Prostate gland (tissue), 2 donors: ENCODE measurements around the gene ID3. TPM values are rescaled to one million over a fixed set of nuclear protein-coding genes. Genes with fewer than 3 reads are reported as not detected.

ENCODE experiments used
- DNase-seq: peaks from one replicate; pipeline ENCODE4 v3.0.0-alpha.2; 2019; ENCODE audit warnings: low spot score
- H3K27ac ChIP-seq, 2 donors: fragments of 200-600 bp; sonication (generic); 2 replicates each; pipeline ENCODE4 v1.5.1; 2017 to 2019
- H3K27me3 ChIP-seq: fragments of 200-600 bp; sonication (generic); replicated peaks from 2 replicates; pipeline ENCODE4 v1.5.1; 2019; ENCODE audit not compliant: insufficient read depth
- H3K36me3 ChIP-seq, 2 donors: fragments of 200-600 bp; sonication (generic); 1 replicate in 1 of 2; 2 replicates in 1 of 2; pipeline versions ENCODE4 v1.5.1 to v1.8.1; 2017 to 2019
- H3K4me1 ChIP-seq: fragments of 200-600 bp; sonication (generic); replicated peaks from 2 replicates; pipeline ENCODE4 v1.5.1; 2019
- H3K4me3 ChIP-seq, 2 donors: fragments of 200-600 bp; sonication (generic); 2 replicates each; pipeline ENCODE4 v1.5.1; 2017 to 2019
- H3K9me3 ChIP-seq: fragments of 200-600 bp; sonication (generic); 2 replicates; pipeline ENCODE4 v1.5.1; 2017
- CTCF ChIP-seq, 4 experiments: fragments of 200-600 bp in 2 of 4; fragments of 450-650 bp in 2 of 4; sonication (generic) in 2 of 4; IDR thresholded peaks; 1 replicate in 3 of 4; 2 replicates in 1 of 4; pipeline ENCODE4 v1.5.1; 2016 to 2019; ENCODE audit warnings: antibody characterized with exemption in 4 of 4, mild to moderate bottlenecking in 2 of 4, moderate library complexity in 2 of 4
- POLR2A ChIP-seq: fragments of 450-650 bp; IDR thresholded peaks from one replicate; pipeline ENCODE4 v1.6.1; 2016; ENCODE audit warnings: antibody characterized with exemption, mild to moderate bottlenecking
- POLR2AphosphoS5 ChIP-seq: sonication (generic); formaldehyde crosslinking; IDR thresholded peaks from one replicate; pipeline ENCODE4 v1.6.1; 2017; ENCODE audit warnings: antibody characterized with exemption
- WGBS: methylation state at CpG from one replicate; pipeline ENCODE4 v1.1.5; 2018; 5-methylcytosine and 5-hydroxymethylcytosine counted together
- intact Hi-C: fragments of 100-400 bp; cut with DNase I; formaldehyde crosslinking; loops from one replicate; pipeline ENCODE4 v1.14.2; 2022
- total RNA-seq, 2 donors: library from RNA; depleted of rRNA; stranded (reverse); fragments of >200 nt; gene quantifications; one replicate each; pipeline ENCODE4 v1.1.0, GENCODE V29; 2016

ID3 gene
- total RNA-seq, 2 donors from 2014 or later: 151 to 184 TPM

GRCh38 chr1:23592209-23592892, 33.0 kb upstream of the ID3 start:
- WGBS: 79% methylated on average over 4 of the region's 4 CpGs
- H3K9me3 ChIP-seq: no peaks in the 10 kb centered on the region
- no peaks in the 10 kb centered on the region for H3K4me1 ChIP-seq

GRCh38 chr1:23591460-23592208, 32.3 kb upstream of the ID3 start:
- 75% methylated on average over 15 of the region's 15 CpGs for whole genome bisulfite sequencing
- no peaks in the 10 kb centered on the region for H3K9me3 ChIP-seq
- TF ChIP-seq POLR2AphosphoS5 (no peak), CTCF (IDR thresholded peaks at IDR 0.05) (no peak), POLR2A (no peak)
- H3K4me1 ChIP-seq: no peaks in the 10 kb centered on the region
- H3K27ac ChIP-seq: no peak overlapping the region
- H3K36me3 ChIP-seq: no peaks in the 10 kb centered on the region
- no peaks in the 10 kb centered on the region for H3K27me3 ChIP-seq
- DNase-seq: no peak
- no peak overlapping the region for H3K4me3 ChIP-seq
- intact Hi-C loops: no loop called here

More at GRCh38 chr1:23592209-23592892, 33.0 kb upstream of the ID3 start:
- Histone ChIP-seq H3K27ac (no peak overlapping the region), H3K27me3 (no peaks in the 10 kb centered on the region), H3K4me3 (no peak overlapping the region), H3K36me3 (no peaks in the 10 kb centered on the region)
- intact Hi-C loops: no loop called here
- TF ChIP-seq CTCF (IDR thresholded peaks at IDR 0.05) (no peak), POLR2A (no peak), POLR2AphosphoS5 (no peak)
- DNase-seq: peak; percentile 27

- intact Hi-C loops: no loop called here
- H3K27ac ChIP-seq: no peak overlapping the region
- H3K36me3 ChIP-seq: no peaks in the 10 kb centered on the region
- TF ChIP-seq POLR2AphosphoS5 (no peak), POLR2A (no peak), CTCF (IDR thresholded peaks at IDR 0.05) (no peak)
- WGBS: 81% methylated on average over 4 of the region's 4 CpGs
- H3K4me3 ChIP-seq: no peak overlapping the region
- no peak for DNase-seq
- no peaks in the 10 kb centered on the region for H3K9me3 ChIP-seq
- H3K4me1 ChIP-seq: no peaks in the 10 kb centered on the region
- no peaks in the 10 kb centered on the region for H3K27me3 ChIP-seq
Observed at GRCh38 chr1:23590058-23590783, 30.9 kb upstream of the ID3 start.

- no peak for DNase-seq
- Histone ChIP-seq H3K27ac (no peak overlapping the region), H3K4me1 (no peaks in the 10 kb centered on the region)
Observed at GRCh38 chr1:23589585-23589986, 30.3 kb upstream of the ID3 start.

More at GRCh38 chr1:23589585-23589986, 30.3 kb upstream of the ID3 start:
- H3K4me3 ChIP-seq: no peak overlapping the region
- H3K27me3 ChIP-seq: no peaks in the 10 kb centered on the region
- no peaks in the 10 kb centered on the region for H3K36me3 ChIP-seq
- no peaks in the 10 kb centered on the region for H3K9me3 ChIP-seq
- WGBS: 64% methylated on average over 5 of the region's 5 CpGs
- intact Hi-C loops: no loop called here
- TF ChIP-seq CTCF (IDR thresholded peaks at IDR 0.05): no peak
- TF ChIP-seq POLR2AphosphoS5: no peak
- TF ChIP-seq POLR2A: no peak
